Kidney (tissue), 22 donors: Measurements from ENCODE around the gene FRAS1. TPM values are rescaled to one million over a fixed set of nuclear protein-coding genes. Genes with fewer than 3 reads are reported as not detected.
"Not testable (repeated sequence)": the region's sequence is repeated elsewhere in the genome, so short reads cannot be mapped to it uniquely, and the experiment has no call there.

ENCODE experiments used
- DNase-seq, 5 donors: peaks; one replicate each; pipeline ENCODE4 v3.0.0-alpha.2; 2013 to 2020
- FAIRE-seq: peaks from 2 replicates; lab custom pipeline; 2012; peaks lifted over from hg19 to GRCh38; lab: Jason Lieb, UNC
- H3K27ac ChIP-seq, 2 donors: one replicate each; pipeline ENCODE4 v1.7.0; 2013; ENCODE audit warnings: low read depth in 2 of 2, low read length in 2 of 2, inconsistent platforms in 1 of 2
- H3K27me3 ChIP-seq: one replicate; pipeline ENCODE4 v1.7.1; 2013; ENCODE audit warnings: low read length, inconsistent platforms; ENCODE audit not compliant: control insufficient read depth, insufficient read depth
- H3K36me3 ChIP-seq, 3 donors: one replicate each; pipeline versions ENCODE4 v1.7.0 to v1.7.1; 2013; ENCODE audit warnings: low read length in 3 of 3, control low read depth in 1 of 3, inconsistent platforms in 1 of 3; ENCODE audit not compliant: insufficient read depth in 3 of 3, control insufficient read depth in 2 of 3
- H3K4me1 ChIP-seq, 3 donors: one replicate each; pipeline versions ENCODE4 v1.7.0 to v1.7.1; 2013; ENCODE audit warnings: low read length in 3 of 3, inconsistent platforms in 1 of 3, low read depth in 1 of 3; ENCODE audit not compliant: control insufficient read depth in 2 of 3, insufficient read depth in 2 of 3
- H3K4me3 ChIP-seq, 3 donors: one replicate each; pipeline versions ENCODE4 v1.7.0 to v1.8.1; 2013; ENCODE audit warnings: low read length in 3 of 3, control low read depth in 1 of 3, inconsistent platforms in 1 of 3
- H3K9ac ChIP-seq, 3 donors: one replicate each; pipeline versions ENCODE4 v1.7.0 to v1.7.1; 2013; ENCODE audit warnings: low read length in 3 of 3, control low read depth in 1 of 3, inconsistent platforms in 1 of 3
- H3K9me3 ChIP-seq, 3 donors: one replicate each; pipeline versions ENCODE4 v1.7.0 to v1.7.1; 2013; ENCODE audit warnings: low read length in 3 of 3, control low read depth in 1 of 3, inconsistent platforms in 1 of 3; ENCODE audit not compliant: control insufficient read depth in 2 of 3, insufficient read depth in 1 of 3
- CTCF ChIP-seq: IDR thresholded peaks from 3 replicates; pipeline ENCODE4 v1.5.1; 2012; ENCODE audit warnings: mild to moderate bottlenecking, moderate library complexity, borderline replicate concordance; ENCODE audit not compliant: insufficient read depth; ENCODE audit errors: extremely low read depth
- intact Hi-C: fragments of 100-400 bp; cut with DNase I; formaldehyde crosslinking; loops from one replicate; pipeline ENCODE4 v1.11.1; 2022
- long read RNA-seq, 10 donors: library from polyadenylated mRNA in 1 of 10; unstranded in 1 of 10; transcript quantifications; one replicate each; pipeline ENCODE4 v2.0.0 and lab custom pipeline, GENCODE V29; 2021 to 2026
- polyA plus RNA-seq: library from polyadenylated mRNA; stranded (reverse); fragments of 350-450 nt; fragmentation: Illumina TruSeq; extraction: RNeasy Lipid Tissue Mini Kit (QIAGEN cat#74804); gene quantifications from one replicate; pipeline ENCODE4 v1.2.3, GENCODE V29; 2014; ENCODE audit warnings: low read depth, low replicate concordance; ENCODE audit not compliant: insufficient read depth
- total RNA-seq: library from RNA; stranded (reverse); fragmentation: NEBNext Ultra II Directional; extraction: Animal tissue kit (Norgen Biotek cat#: 25700); gene quantifications from one replicate; pipeline ENCODE4 v1.2.1, GENCODE V29; 2021
- donor health status: control.
- donor health status: control.
- donor health status: control.
- donor health status: control.
- donor health status: control.
- donor health status: DM: yes; HTN: yes; CAD: no.
- donor health status: Normal renal cell carcinoma (clear cell type).

FRAS1 gene
- 31.5 TPM for total RNA-seq
- 6.5 TPM for polyA plus RNA-seq
- long read RNA-seq, donor 1, partial matches to known transcripts: 21 of 21 reads
- long read RNA-seq, donor 1, other reads (novel, unspliced or antisense): 0 of 21 reads
- long read RNA-seq, donor 2: 0 reads
- long read RNA-seq, donor 3, partial matches to known transcripts: 8 of 8 reads
- long read RNA-seq, donor 3, other reads (novel, unspliced or antisense): 0 of 8 reads
- long read RNA-seq, donor 4, partial matches to known transcripts: 28 of 28 reads
- long read RNA-seq, donor 4, other reads (novel, unspliced or antisense): 0 of 28 reads
- long read RNA-seq, donor 5: 0 reads
- long read RNA-seq, donor 6, partial matches to known transcripts: 0 of 1 reads
- long read RNA-seq, donor 6, other reads (novel, unspliced or antisense): 0 of 1 reads
- long read RNA-seq, donor 7, partial matches to known transcripts: 8 of 12 reads
- long read RNA-seq, donor 7, other reads (novel, unspliced or antisense): 4 of 12 reads
- long read RNA-seq, donor 8, partial matches to known transcripts: 16 of 17 reads
- long read RNA-seq, donor 8, other reads (novel, unspliced or antisense): 0 of 17 reads
- long read RNA-seq, donor 9, partial matches to known transcripts: 19 of 20 reads
- long read RNA-seq, donor 9, other reads (novel, unspliced or antisense): 0 of 20 reads
- long read RNA-seq, donor 10, partial matches to known transcripts: 46 of 47 reads
- long read RNA-seq, donor 10, other reads (novel, unspliced or antisense): 0 of 47 reads

GRCh38 chr4:78057135-78057599 is at the start of gene FRAS1:
Gene FRAS1, plus strand, starts transcription at chr4:78057323. Its CDS starts 687 bp downstream, at chr4:78058010.
- Histone ChIP-seq H3K9ac (peak within 1 kb of the TSS; percentile 77 to 94 (median 89)), H3K36me3 (no peaks in the 10 kb centered on the region), H3K4me1 (peaks cover 0 to 5% (median 0%) of the 10 kb centered on the region in 3 donors), H3K4me3 (peak within 1 kb of the TSS; percentile 89 to 97 (median 90)), H3K9me3 (no peaks in the 10 kb centered on the region), H3K27me3 (no peaks in the 10 kb centered on the region), H3K27ac (peak within 1 kb of the TSS; percentile 72 to 86)
- FAIRE-seq: no peak
- no peak for TF ChIP-seq CTCF
- intact Hi-C loops: no loop called here
- DNase-seq: peak; percentile 79 to 91 (median 86)

- H3K9ac ChIP-seq, H3K27ac ChIP-seq, H3K27me3 ChIP-seq, DNase-seq, H3K4me1 ChIP-seq, H3K9me3 ChIP-seq, H3K4me3 ChIP-seq, H3K36me3 ChIP-seq, FAIRE-seq, intact Hi-C loops: not testable (repeated sequence)
Measured at GRCh38 chr4:78011003-78011402, 46.1 kb upstream of the FRAS1 start.

- H3K27me3 ChIP-seq: no peaks in the 10 kb centered on the region
- H3K4me1 ChIP-seq: peaks cover 0 to 5% (median 0%) of the 10 kb centered on the region in 3 donors
- H3K9ac ChIP-seq: no peak overlapping the region
- H3K4me3 ChIP-seq: no peak overlapping the region
- peaks cover 0 to 2% (median 0%) of the 10 kb centered on the region in 3 donors for H3K9me3 ChIP-seq
- no peak for TF ChIP-seq CTCF
- H3K27ac ChIP-seq: no peak overlapping the region
- no peaks in the 10 kb centered on the region for H3K36me3 ChIP-seq
- intact Hi-C loops: no loop called here
- DNase-seq (no peak), FAIRE-seq (no peak)
Measured at GRCh38 chr4:78014889-78015886, 41.9 kb upstream of the FRAS1 start.
